H1 (cell line): Measurements from ENCODE around the gene GPR39. TPM values are rescaled to one million over a fixed set of nuclear protein-coding genes. Genes with fewer than 3 reads are reported as not detected.

Source experiments
- CTCF ChIA-PET: fragments of 300-600 bp; sonication (Branson Sonifier 250); formaldehyde crosslinking; loops from one replicate; lab custom pipeline; 2021; ENCODE audit not compliant: partially characterized antibody; lab: Charles Lee
- POLR2A ChIA-PET: fragments of 300-600 bp; sonication (Branson Sonifier 250); formaldehyde crosslinking; loops from one replicate; lab custom pipeline; 2021; ENCODE audit warnings: inconsistent platforms; ENCODE audit not compliant: partially characterized antibody; lab: Charles Lee
- DNase-seq, 2 experiments: peaks; one replicate each; pipeline versions ENCODE4 v3.0.0 to v3.0.0-alpha.2; 2010 to 2022; ENCODE audit warnings: low spot score in 2 of 2, low read depth in 1 of 2, mixed read lengths in 1 of 2
- FAIRE-seq: peaks from 2 replicates; lab custom pipeline; 2011; peaks lifted over from hg19 to GRCh38; lab: Jason Lieb, UNC
- H2AFZ ChIP-seq: 2 replicates; pipeline ENCODE4 v1.8.1; 2012; ENCODE audit warnings: low read length, inconsistent platforms
- H2AK5ac ChIP-seq: 2 replicates; pipeline ENCODE4 v1.6.1; 2013; ENCODE audit warnings: low read depth, low read length
- H2BK120ac ChIP-seq: replicated peaks from 2 replicates; pipeline ENCODE3; 2013; ENCODE audit warnings: low read depth, low read length, inconsistent platforms
- H2BK12ac ChIP-seq: 2 replicates; pipeline ENCODE4 v1.6.1; 2013; ENCODE audit warnings: low read depth, low read length
- H2BK15ac ChIP-seq: 2 replicates; pipeline ENCODE4 v1.6.1; 2013; ENCODE audit warnings: low read length
- H2BK20ac ChIP-seq: 2 replicates; pipeline ENCODE4 v1.6.1; 2013; ENCODE audit warnings: low read length
- H2BK5ac ChIP-seq: 2 replicates; pipeline ENCODE4 v1.6.1; 2013; ENCODE audit warnings: low read depth, low read length
- H3K14ac ChIP-seq: 2 replicates; pipeline ENCODE4 v1.6.1; 2013; ENCODE audit warnings: inconsistent platforms; ENCODE audit not compliant: insufficient read length
- H3K18ac ChIP-seq: 2 replicates; pipeline ENCODE4 v1.6.1; 2013; ENCODE audit warnings: low read length; ENCODE audit errors: extremely low read depth
- H3K23ac ChIP-seq: 2 replicates; pipeline ENCODE4 v1.6.1; 2013; ENCODE audit warnings: inconsistent platforms; ENCODE audit not compliant: insufficient read length
- H3K23me2 ChIP-seq: 2 replicates; pipeline ENCODE4 v1.6.1; 2013; ENCODE audit warnings: low read depth, low read length
- H3K27ac ChIP-seq: 2 replicates; pipeline ENCODE4 v1.6.1; 2011; ENCODE audit warnings: low read depth, low read length, inconsistent platforms
- H3K27me3 ChIP-seq, 4 experiments: replicated peaks in 1 of 4; 1 replicate in 1 of 4; 2 replicates in 3 of 4; pipeline versions ENCODE4 v1.6.1 to v1.8.1; 2011 to 2013; ENCODE audit warnings: low read length in 3 of 4, mild to moderate bottlenecking in 3 of 4, inconsistent platforms in 2 of 4, mixed read lengths in 2 of 4, moderate library complexity in 1 of 4; ENCODE audit not compliant: control insufficient read depth in 3 of 4, insufficient read depth in 3 of 4; ENCODE audit errors: extremely low read depth in 1 of 4
- H3K36me3 ChIP-seq, 4 experiments: 2 replicates each; pipeline versions ENCODE4 v1.6.1 to v1.8.1; 2011 to 2013; ENCODE audit warnings: mild to moderate bottlenecking in 4 of 4, low read length in 3 of 4, moderate library complexity in 2 of 4, control low read depth in 1 of 4, inconsistent platforms in 1 of 4; ENCODE audit not compliant: insufficient read depth in 4 of 4, control insufficient read depth in 2 of 4
- H3K4ac ChIP-seq: replicated peaks from 2 replicates; pipeline ENCODE3; 2013; ENCODE audit warnings: low read length, low read depth, mixed read lengths, inconsistent platforms; ENCODE audit not compliant: insufficient read length
- H3K4me1 ChIP-seq, 4 experiments: replicated peaks in 1 of 4; 1 replicate in 1 of 4; 2 replicates in 3 of 4; pipeline versions ENCODE4 v1.6.1 to v1.8.1; 2011 to 2013; ENCODE audit warnings: low read length in 3 of 4, inconsistent platforms in 2 of 4, mixed read lengths in 1 of 4; ENCODE audit not compliant: insufficient read depth in 4 of 4, control insufficient read depth in 3 of 4
- H3K4me2 ChIP-seq, 2 experiments: 2 replicates each; pipeline versions ENCODE4 v1.6.1 to v1.8.1; 2011 to 2013; ENCODE audit warnings: low read depth in 2 of 2, low read length in 2 of 2, control low read depth in 1 of 2, inconsistent platforms in 1 of 2, mild to moderate bottlenecking in 1 of 2; ENCODE audit not compliant: insufficient read depth in 1 of 2
- H3K4me3 ChIP-seq, 4 experiments: fragments of 200-600, 300-600 bp in 1 of 4; sonication (generic), shearing (Covaris generic), sonication (Bioruptor Twin) in 1 of 4; 2 replicates each; pipeline versions ENCODE4 v1.5.1 to v1.8.1; 2011 to 2016; ENCODE audit warnings: low read length in 4 of 4, low read depth in 3 of 4, control low read depth in 2 of 4, inconsistent platforms in 2 of 4, mild to moderate bottlenecking in 2 of 4, mixed read lengths in 1 of 4, moderate library complexity in 1 of 4; ENCODE audit not compliant: insufficient read depth in 2 of 4; ENCODE audit errors: extremely low read depth in 1 of 4
- H3K56ac ChIP-seq: replicated peaks from 2 replicates; pipeline ENCODE3; 2013; ENCODE audit warnings: low read depth, mild to moderate bottlenecking, mixed read lengths, low read length, inconsistent platforms; ENCODE audit not compliant: insufficient read length
- H3K79me1 ChIP-seq: 2 replicates; pipeline ENCODE4 v1.6.1; 2013; ENCODE audit warnings: low read depth, low read length, control low read depth
- H3K79me2 ChIP-seq, 2 experiments: 2 replicates each; pipeline versions ENCODE4 v1.6.1 to v1.8.1; 2012 to 2013; ENCODE audit warnings: low read length in 2 of 2, mild to moderate bottlenecking in 2 of 2, inconsistent platforms in 1 of 2; ENCODE audit not compliant: insufficient read depth in 2 of 2, control insufficient read depth in 1 of 2
- H3K9ac ChIP-seq, 4 experiments: replicated peaks in 1 of 4; 1 replicate in 1 of 4; 2 replicates in 3 of 4; pipeline versions ENCODE4 v1.6.1 to v1.8.1; 2011 to 2013; ENCODE audit warnings: low read depth in 3 of 4, low read length in 3 of 4, control low read depth in 2 of 4, mild to moderate bottlenecking in 2 of 4, moderate library complexity in 2 of 4, inconsistent platforms in 1 of 4; ENCODE audit errors: extremely low read depth in 1 of 4
- H3K9me3 ChIP-seq, 2 experiments: 2 replicates each; pipeline versions ENCODE4 v1.6.1 to v1.8.1; 2012 to 2013; ENCODE audit warnings: mild to moderate bottlenecking in 2 of 2, moderate library complexity in 2 of 2, control low read depth in 1 of 2, inconsistent platforms in 1 of 2, low read depth in 1 of 2, low read length in 1 of 2, mixed read lengths in 1 of 2; ENCODE audit not compliant: insufficient read depth in 2 of 2
- H4K20me1 ChIP-seq, 2 experiments: replicated peaks in 1 of 2; 2 replicates each; pipeline versions ENCODE3 to v1.8.1; 2011 to 2013; ENCODE audit warnings: inconsistent platforms in 2 of 2, low read length in 2 of 2, mild to moderate bottlenecking in 1 of 2; ENCODE audit not compliant: insufficient read depth in 2 of 2, control insufficient read depth in 1 of 2
- H4K5ac ChIP-seq: 2 replicates; pipeline ENCODE4 v1.6.1; 2013; ENCODE audit warnings: low read length, low read depth, mixed read lengths, inconsistent platforms; ENCODE audit not compliant: insufficient read length
- H4K8ac ChIP-seq: 2 replicates; pipeline ENCODE4 v1.8.0; 2013; ENCODE audit warnings: mild to moderate bottlenecking, moderate library complexity, low read length, inconsistent platforms; ENCODE audit not compliant: insufficient read depth; ENCODE audit errors: extremely low read depth
- H4K91ac ChIP-seq: replicated peaks from 2 replicates; pipeline ENCODE3; 2013; ENCODE audit warnings: low read length, mixed read lengths, inconsistent platforms; ENCODE audit not compliant: insufficient read length
- BACH1 ChIP-seq: IDR thresholded peaks from 2 replicates; pipeline ENCODE4 v1.6.1; 2012; ENCODE audit warnings: low read length, improper control_type of control experiment
- CHD2 ChIP-seq: IDR thresholded peaks from 2 replicates; pipeline ENCODE4 v1.6.1; 2012; ENCODE audit warnings: low read length, improper control_type of control experiment
- KDM1A ChIP-seq: fragments of 200-600, 300-600 bp; sonication (generic); IDR thresholded peaks from 2 replicates; pipeline ENCODE4 v1.7.1; 2016; ENCODE audit warnings: mild to moderate bottlenecking, low read length, borderline replicate concordance
- NANOG ChIP-seq: IDR thresholded peaks from 2 replicates; pipeline ENCODE4 v1.6.1; 2011; ENCODE audit warnings: low read length, low read depth, mild to moderate bottlenecking, inconsistent platforms; ENCODE audit not compliant: insufficient read depth, poor library complexity, severe bottlenecking
- PHF8 ChIP-seq: fragments of 200-600 bp; sonication (generic); conservative IDR thresholded peaks from 2 replicates; pipeline ENCODE4 v1.7.1; 2012; ENCODE audit warnings: low read depth, mild to moderate bottlenecking, inconsistent platforms, low read length, moderate library complexity
- POU5F1 ChIP-seq: IDR thresholded peaks from 2 replicates; pipeline ENCODE4 v1.6.1; 2011; ENCODE audit warnings: low read depth, mild to moderate bottlenecking, low read length, moderate library complexity
- RBBP5 ChIP-seq: IDR thresholded peaks from 2 replicates; pipeline ENCODE4 v1.7.1; 2012; ENCODE audit warnings: low read depth, mild to moderate bottlenecking, inconsistent platforms, low read length, moderate library complexity, borderline replicate concordance
- TEAD4 ChIP-seq: IDR thresholded peaks from 2 replicates; pipeline ENCODE4 v1.6.1; 2012; ENCODE audit warnings: low read depth, low read length, inconsistent platforms, mixed read lengths
- USF2 ChIP-seq: IDR thresholded peaks from 2 replicates; pipeline ENCODE4 v1.6.1; 2011; ENCODE audit warnings: low read length, improper control_type of control experiment
- WGBS, 2 experiments: shearing (Covaris generic) in 1 of 2; methylation state at CpG; one replicate each; pipeline versions ENCODE4 v1.1.6 to v1.1.7; 2013 to 2015; ENCODE audit warnings: low lambda C conversion rate in 2 of 2, mixed read lengths in 2 of 2, inconsistent platforms in 1 of 2, low coverage in 1 of 2, missing lambda C conversion rate in 1 of 2; ENCODE audit not compliant: insufficient replicate concordance in 2 of 2, insufficient coverage in 1 of 2, insufficient read length in 1 of 2; ENCODE audit errors: extremely low coverage in 1 of 2, missing lambda C conversion rate in 1 of 2; 5-methylcytosine and 5-hydroxymethylcytosine counted together
- polyA plus RNA-seq, 7 experiments: library from polyadenylated mRNA; depleted of rRNA in 3 of 7; stranded (reverse) in 5 of 7; unstranded in 2 of 7; fragments of >200 nt in 5 of 7; fragments of 200-250 nt in 2 of 7; gene quantifications; 1 replicate in 5 of 7; 2 replicates in 1 of 7; 4 replicates in 1 of 7; pipeline versions ENCODE4 v1.2.1 to v1.2.3, GENCODE V29; 2011 to 2013; ENCODE audit warnings: missing spikeins in 2 of 7, mixed read lengths in 2 of 7
- total RNA-seq: library from RNA; stranded (reverse); fragmentation: NEBNext Ultra II Directional; extraction: Animal tissue kit (Norgen Biotek cat#: 25700); gene quantifications from 2 replicates; pipeline ENCODE4 v1.2.1, GENCODE V29; 2021

Gene GPR39
- total and polyA plus RNA-seq, 2 of the 8 experiments (the other 6 are each of a cell fraction or from before 2014, with no cell fraction given), result 0.63 to 2.7 TPM

- H2BK15ac ChIP-seq, result no peak overlapping the region
- H3K27ac ChIP-seq, result no peak overlapping the region
- no peak overlapping the region for H4K8ac ChIP-seq
- H3K9me3 ChIP-seq, result no peaks in the 10 kb centered on the region
- H3K79me2 ChIP-seq, result no peaks in the 10 kb centered on the region
- no peaks in the 10 kb centered on the region for H3K79me1 ChIP-seq
- no peak overlapping the region for H2BK5ac ChIP-seq
- no peak overlapping the region for H2AK5ac ChIP-seq
- no peak overlapping the region for H3K14ac ChIP-seq
- H2AFZ ChIP-seq, result no peak overlapping the region
- 87% methylated on average over 4 of the region's 4 CpGs; no CpG with 5 or more reads in 1 of the 2 experiments for WGBS, 2 experiments
- H3K4ac ChIP-seq, result no peak overlapping the region
- no peaks in the 10 kb centered on the region for H3K23me2 ChIP-seq
- no peak overlapping the region for H3K56ac ChIP-seq
- DNase-seq (no peak), FAIRE-seq (no peak)
- H3K18ac ChIP-seq, result no peak overlapping the region
- H3K4me1 ChIP-seq, result peaks cover 0 to 3% (median under 1%) of the 10 kb centered on the region in 4 experiments; a peak in 2 of 7 replicates
- no peak overlapping the region for H3K9ac ChIP-seq
- ChIA-PET POLR2A (no interaction called here), CTCF (interaction anchor here (1.0 to 2.9 kb wide), 3 partner anchors 12 to 604 kb away, joined by 3 to 13 read pairs (median 7); no protein-coding TSS in a partner anchor)
- H4K5ac ChIP-seq, result no peak overlapping the region
- no peaks in the 10 kb centered on the region for H3K36me3 ChIP-seq
- no peak overlapping the region for H2BK120ac ChIP-seq
- no peaks in the 10 kb centered on the region for H4K20me1 ChIP-seq
- no peak overlapping the region for H3K4me3 ChIP-seq
- H3K23ac ChIP-seq, result no peak overlapping the region
- H4K91ac ChIP-seq, result no peak overlapping the region
- no peak overlapping the region for H2BK12ac ChIP-seq
- H3K27me3 ChIP-seq, result no peaks in the 10 kb centered on the region
- H2BK20ac ChIP-seq, result no peak overlapping the region
- H3K4me2 ChIP-seq, result no peak overlapping the region
- TF ChIP-seq RBBP5 (no peak), BACH1 (no peak), USF2 (no peak), KDM1A (no peak), PHF8 (no peak), NANOG (no peak), TEAD4 (no peak), CHD2 (no peak), POU5F1 (no peak)
These were observed 145.6 kb downstream of the GPR39 start for GRCh38 chr2:132562245-132562644.
